Measurements from ENCODE around the gene GYS2.
"Not testable (repeated sequence)": the region's sequence is repeated elsewhere in the genome, so short reads cannot be mapped to it uniquely, and the experiment has no call there.

GYS2 gene

DNA sequence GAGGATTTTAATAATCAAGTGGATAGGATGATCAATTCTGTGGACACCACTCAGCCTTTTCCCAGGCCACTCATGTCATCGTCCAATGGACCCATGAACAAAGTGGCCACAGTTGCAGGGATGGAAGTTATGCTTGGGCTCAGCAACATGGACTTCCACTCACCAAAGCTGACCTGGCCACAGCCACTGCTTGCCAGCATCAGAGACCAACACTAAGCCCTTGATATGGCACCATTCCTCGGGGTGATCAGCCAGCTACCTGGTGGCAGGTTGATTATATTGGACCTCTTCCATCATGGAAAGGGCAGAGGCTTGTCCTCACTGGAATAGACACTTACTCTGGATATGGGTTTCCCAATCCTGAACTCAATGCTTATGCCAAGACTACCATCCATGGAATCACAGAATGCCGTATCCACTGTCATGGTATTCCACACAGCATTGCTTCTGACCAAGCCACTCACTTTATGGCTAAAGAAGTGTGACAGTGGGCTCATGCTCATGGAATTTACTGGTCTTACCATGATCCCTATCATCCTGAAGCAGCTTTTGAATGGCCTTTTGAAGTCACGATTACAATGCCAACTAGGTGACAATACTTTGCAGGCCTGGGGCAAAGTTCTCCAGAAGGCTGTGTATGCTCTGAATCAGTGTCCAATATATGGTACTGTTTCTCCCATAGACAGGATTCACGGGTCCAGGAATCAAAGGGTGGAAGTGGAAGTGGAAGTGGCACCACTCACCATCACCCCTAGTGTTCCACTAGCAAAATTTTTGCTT is 20.1 kb downstream of the GYS2 start:
- H3K27me3 Mint-ChIP-seq, H3K36me3 Mint-ChIP-seq, H3K27ac Mint-ChIP-seq, H3K9me3 Mint-ChIP-seq, CTCF ChIA-PET, H3K4me1 Mint-ChIP-seq, H3K4me3 Mint-ChIP-seq, DNase-seq: not testable (repeated sequence)

DNA sequence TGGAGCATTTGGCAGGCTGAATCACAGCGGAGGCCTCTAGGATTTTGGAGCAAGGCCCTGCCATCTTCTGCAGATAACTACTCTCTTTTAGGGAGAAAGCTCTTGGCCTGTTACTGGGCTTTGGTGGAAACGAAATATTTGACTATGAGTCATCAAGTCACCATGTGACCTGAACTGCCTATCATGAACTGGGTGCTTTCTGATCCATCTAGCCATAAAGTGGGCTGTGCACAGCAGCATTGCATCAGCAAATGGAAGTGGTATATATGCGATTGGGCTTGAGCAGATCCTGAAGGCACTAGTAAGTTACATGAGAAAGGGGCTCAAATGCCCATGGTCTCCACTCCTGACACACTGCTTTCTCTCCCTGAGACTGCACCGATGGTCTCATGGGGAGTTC is 21.1 kb downstream of the GYS2 start:
- Mint-ChIP-seq H3K36me3 (no peaks in the 10 kb centered on the region), H3K9me3 (peaks cover 2% of the 10 kb centered on the region), H3K27me3 (no peaks in the 10 kb centered on the region), H3K4me3 (no peak overlapping the region), H3K4me1 (no peaks in the 10 kb centered on the region), H3K27ac (no peak overlapping the region)
- no peak for DNase-seq
- CTCF ChIA-PET = no interaction called here

DNA sequence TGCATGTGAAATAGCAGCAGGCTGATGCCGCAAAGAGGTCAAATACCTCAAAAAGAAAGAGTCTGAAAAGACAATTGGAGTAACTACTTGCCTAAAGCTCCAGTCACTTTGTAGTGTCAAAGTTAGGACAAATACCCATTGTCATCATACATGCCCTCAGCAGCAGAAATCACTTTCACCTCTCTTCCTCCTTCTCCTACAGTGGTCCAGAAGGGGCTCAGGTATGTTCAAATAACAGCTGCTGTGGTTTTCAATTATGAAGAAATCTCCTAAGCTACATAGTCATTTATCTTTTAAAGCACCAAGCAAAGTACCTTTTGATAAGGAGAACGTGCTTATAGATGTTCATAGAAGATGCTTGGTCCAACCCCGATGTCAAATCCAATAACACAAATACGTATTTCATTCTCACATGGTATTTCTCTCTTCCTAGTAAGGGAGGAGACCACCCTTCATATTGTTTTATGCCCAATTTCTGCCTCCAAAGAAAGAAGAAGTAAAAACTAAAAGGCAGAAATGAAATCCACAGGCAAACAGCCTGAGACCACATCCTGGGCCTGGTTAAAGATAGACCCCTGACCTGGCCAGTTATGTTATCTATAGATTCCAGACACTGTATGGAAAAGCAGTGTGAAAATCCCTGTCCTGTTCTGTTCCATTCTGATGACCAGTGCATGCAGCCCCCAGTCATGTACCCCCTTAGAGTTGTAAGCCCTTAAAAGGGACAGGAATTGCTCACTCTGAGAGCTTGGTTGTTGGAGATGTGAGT is 23.7 kb downstream of the GYS2 start:
- Mint-ChIP-seq H3K27me3 (peaks cover 6% of the 10 kb centered on the region), H3K27ac (no peak overlapping the region), H3K4me3 (no peak overlapping the region), H3K9me3 (no peaks in the 10 kb centered on the region), H3K4me1 (no peaks in the 10 kb centered on the region), H3K36me3 (no peaks in the 10 kb centered on the region)
- CTCF ChIA-PET = no interaction called here
- DNase-seq = no peak

DNA sequence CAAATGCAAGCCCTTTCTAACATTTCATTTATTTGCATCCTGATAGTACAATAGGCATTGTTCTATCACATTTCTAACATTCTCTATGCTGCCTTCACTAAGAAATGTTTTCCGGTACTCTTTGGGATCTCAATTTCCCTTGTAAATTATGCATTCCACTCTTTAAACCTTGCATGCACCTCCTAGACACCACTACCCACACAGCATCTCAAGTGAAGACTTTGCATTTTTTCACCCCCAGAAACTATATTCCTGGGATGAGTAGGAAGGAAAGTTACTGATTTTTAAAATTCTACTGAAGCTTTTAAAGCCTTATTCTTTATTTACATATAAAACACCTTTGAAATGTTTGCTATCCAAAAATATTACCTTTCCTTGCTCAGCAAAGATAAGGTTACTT is 27.1 kb downstream of the GYS2 start:
- Mint-ChIP-seq H3K9me3 (no peaks in the 10 kb centered on the region), H3K36me3 (no peaks in the 10 kb centered on the region), H3K27ac (no peak overlapping the region), H3K27me3 (peaks cover 6% of the 10 kb centered on the region), H3K4me1 (no peaks in the 10 kb centered on the region), H3K4me3 (no peak overlapping the region)
- CTCF ChIA-PET = no interaction called here
- DNase-seq = no peak

DNA sequence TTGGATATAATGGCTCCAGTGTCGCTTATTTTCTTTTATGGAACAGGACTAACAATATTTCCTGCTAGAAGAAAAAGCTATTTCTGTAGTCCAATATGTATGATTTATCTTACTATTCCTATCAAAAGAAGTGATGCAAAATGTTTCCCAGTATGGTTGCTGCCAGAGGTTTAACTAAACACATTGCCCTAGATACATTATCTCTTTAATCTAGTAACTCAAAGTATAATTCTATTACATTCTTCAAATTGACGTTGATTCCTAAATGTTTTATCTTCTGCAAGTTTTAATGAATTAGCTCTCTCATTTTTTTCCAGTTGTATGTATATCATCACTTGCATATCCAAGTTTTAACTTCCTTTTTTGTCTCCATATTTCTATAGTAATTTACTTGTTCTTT is 28.2 kb downstream of the GYS2 start:
- no peak overlapping the region for H3K4me3 Mint-ChIP-seq
- H3K4me1 Mint-ChIP-seq = no peaks in the 10 kb centered on the region
- no peak overlapping the region for H3K27ac Mint-ChIP-seq
- H3K27me3 Mint-ChIP-seq = peaks cover 6% of the 10 kb centered on the region
- H3K36me3 Mint-ChIP-seq = no peaks in the 10 kb centered on the region
- DNase-seq = no peak
- H3K9me3 Mint-ChIP-seq = no peaks in the 10 kb centered on the region
- CTCF ChIA-PET = no interaction called here

DNA sequence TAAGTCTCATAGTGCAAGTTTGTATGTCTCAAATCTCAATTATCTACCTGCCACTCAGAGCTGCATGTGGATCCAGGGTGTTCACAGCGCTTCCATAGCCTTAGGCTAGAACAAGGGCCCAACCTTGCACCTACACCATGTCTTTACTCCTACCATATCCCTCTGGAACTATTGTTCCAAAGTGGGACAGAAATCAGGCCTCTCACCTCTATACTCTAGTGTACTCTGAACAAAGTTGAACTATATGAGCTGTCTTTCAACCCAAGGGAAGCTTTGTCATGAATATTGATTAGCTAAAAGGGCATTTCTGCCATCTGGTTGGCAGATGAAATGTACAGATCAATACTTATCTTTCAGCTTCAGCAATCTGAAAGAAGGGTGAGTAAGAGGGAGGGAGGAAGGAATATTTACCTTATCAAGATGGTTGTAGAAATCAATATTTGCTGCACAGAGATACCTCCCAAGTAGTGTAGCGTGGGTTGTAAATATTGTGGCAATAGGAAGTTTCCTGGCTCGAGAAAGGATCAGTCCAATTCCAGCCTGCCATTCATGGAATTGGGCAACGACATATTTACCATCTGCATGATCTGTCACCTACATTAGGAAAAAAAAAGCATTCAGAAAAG is 30.8 kb downstream of the GYS2 start:
- no peaks in the 10 kb centered on the region for H3K4me1 Mint-ChIP-seq
- CTCF ChIA-PET = no interaction called here
- H3K36me3 Mint-ChIP-seq = no peaks in the 10 kb centered on the region
- peaks cover 6% of the 10 kb centered on the region for H3K27me3 Mint-ChIP-seq
- DNase-seq = no peak
- no peaks in the 10 kb centered on the region for H3K9me3 Mint-ChIP-seq
- no peak overlapping the region for H3K27ac Mint-ChIP-seq
- H3K4me3 Mint-ChIP-seq = no peak overlapping the region

DNA sequence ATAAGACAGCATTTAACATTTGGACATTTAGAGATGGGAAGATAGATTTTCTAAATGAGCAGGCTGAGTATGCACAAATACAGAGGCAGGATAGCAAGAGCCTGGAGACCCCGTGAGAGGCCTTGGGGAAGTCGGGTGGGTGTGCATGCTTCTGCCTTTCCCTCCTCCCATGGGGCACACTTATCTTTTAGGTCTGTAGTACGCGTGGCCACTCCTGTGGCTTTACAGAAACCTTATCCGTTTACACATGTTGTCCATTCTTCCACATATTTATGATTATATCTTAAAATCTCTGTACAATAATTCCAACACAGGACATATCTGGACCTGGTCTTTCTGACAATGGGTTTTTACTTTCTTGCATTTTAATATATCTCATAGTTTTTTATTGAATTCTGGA is 33.6 kb downstream of the GYS2 start:
- H3K27me3 Mint-ChIP-seq = no peaks in the 10 kb centered on the region
- no peaks in the 10 kb centered on the region for H3K36me3 Mint-ChIP-seq

DNA sequence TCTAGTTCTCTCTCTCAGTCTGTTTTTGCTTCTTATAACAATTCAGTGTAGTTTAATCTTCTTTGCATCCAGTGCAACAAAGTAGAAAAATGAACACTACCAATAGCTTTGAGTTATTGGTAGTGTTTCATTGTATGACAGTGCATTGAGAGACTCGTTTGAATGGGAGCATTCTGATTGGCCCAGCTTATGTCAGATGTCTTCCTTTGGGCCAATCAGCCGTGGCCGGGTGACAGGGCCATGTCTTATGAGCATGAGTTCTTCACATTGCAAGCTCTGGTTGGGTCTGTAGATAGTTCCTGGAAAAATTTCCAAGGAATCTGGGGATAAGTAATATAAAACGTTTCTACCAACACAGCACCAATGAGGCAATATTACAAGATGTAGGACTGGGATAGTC is 36.5 kb downstream of the GYS2 start:
- no peak for DNase-seq
- Mint-ChIP-seq H3K9me3 (no peaks in the 10 kb centered on the region), H3K4me1 (no peaks in the 10 kb centered on the region), H3K36me3 (no peaks in the 10 kb centered on the region), H3K27me3 (no peaks in the 10 kb centered on the region), H3K4me3 (no peak overlapping the region), H3K27ac (no peak overlapping the region)
- CTCF ChIA-PET = interaction anchor here (0.7 kb wide), 1 partner anchor 21 kb away, joined by 4 read pairs; no protein-coding TSS in a partner anchor

More for the DNA sequence above, 33.6 kb downstream of the GYS2 start:
- H3K9me3 Mint-ChIP-seq = no peaks in the 10 kb centered on the region
- no peak overlapping the region for H3K4me3 Mint-ChIP-seq
- CTCF ChIA-PET = no interaction called here
- DNase-seq = no peak
- H3K27ac Mint-ChIP-seq = no peak overlapping the region
- H3K4me1 Mint-ChIP-seq = no peaks in the 10 kb centered on the region

DNA sequence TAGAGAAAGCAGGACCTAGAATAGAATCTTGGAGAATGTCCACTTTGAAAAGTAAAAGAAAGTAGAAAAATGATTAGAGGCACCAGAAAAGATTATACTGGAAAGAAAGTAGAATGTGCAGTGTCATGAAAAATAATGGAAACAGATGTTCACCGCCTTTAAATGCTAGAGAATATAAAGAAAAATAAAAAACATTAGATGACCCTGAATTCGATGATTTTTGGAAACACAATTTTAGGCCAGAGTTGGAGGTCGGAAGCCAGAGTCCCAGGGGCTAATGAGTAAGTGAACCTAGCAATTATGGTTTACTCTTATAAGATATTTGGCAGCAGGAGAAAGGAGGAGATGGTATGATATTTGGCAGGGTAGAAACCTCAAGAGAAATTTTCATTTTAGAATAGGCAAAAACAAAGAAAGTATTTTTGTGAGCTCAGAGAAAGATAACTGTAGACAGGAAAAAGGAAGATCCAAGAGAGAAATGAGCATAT is 37.7 kb downstream of the GYS2 start:
- H3K36me3 Mint-ChIP-seq = no peaks in the 10 kb centered on the region
- H3K4me1 Mint-ChIP-seq = no peaks in the 10 kb centered on the region
- H3K27ac Mint-ChIP-seq = no peak overlapping the region
- DNase-seq = no peak
- H3K27me3 Mint-ChIP-seq = no peaks in the 10 kb centered on the region
- CTCF ChIA-PET = no interaction called here
- H3K9me3 Mint-ChIP-seq = no peaks in the 10 kb centered on the region
- no peak overlapping the region for H3K4me3 Mint-ChIP-seq

DNA sequence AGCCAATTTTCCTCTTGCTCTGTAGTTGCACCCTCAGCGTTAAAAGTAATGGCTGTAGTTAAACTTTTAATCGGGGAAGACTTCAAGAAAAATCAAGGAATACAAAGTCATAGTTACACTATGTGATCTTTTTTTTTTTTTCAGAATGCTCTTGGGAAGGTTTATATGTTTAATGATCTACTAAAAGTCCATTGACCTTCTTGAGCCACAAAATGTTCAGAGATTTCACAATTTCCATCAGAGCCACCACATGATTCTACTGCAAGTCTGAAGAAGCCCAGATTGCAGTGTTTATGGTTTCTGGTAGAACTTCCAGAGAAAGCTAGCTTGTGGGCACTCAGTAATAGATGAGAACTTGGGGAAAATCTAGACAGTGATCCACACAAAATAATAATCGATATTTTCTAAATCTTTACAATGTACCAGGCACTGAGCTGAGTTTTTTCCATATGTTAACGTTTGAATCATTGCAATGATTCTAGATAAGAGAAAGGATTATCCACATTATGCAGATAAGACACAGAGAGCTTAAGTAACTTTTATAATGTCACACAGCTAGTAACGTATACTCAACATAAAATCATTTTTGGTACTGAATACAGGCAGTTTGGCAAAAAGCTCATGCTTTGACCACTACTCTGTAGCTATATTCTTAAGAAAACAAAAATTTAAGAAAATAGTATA is 38.3 kb downstream of the GYS2 start:
- Mint-ChIP-seq H3K27me3 (no peaks in the 10 kb centered on the region), H3K4me3 (no peak overlapping the region), H3K4me1 (no peaks in the 10 kb centered on the region), H3K27ac (no peak overlapping the region), H3K9me3 (no peaks in the 10 kb centered on the region), H3K36me3 (no peaks in the 10 kb centered on the region)
- CTCF ChIA-PET = no interaction called here
- no peak for DNase-seq

DNA sequence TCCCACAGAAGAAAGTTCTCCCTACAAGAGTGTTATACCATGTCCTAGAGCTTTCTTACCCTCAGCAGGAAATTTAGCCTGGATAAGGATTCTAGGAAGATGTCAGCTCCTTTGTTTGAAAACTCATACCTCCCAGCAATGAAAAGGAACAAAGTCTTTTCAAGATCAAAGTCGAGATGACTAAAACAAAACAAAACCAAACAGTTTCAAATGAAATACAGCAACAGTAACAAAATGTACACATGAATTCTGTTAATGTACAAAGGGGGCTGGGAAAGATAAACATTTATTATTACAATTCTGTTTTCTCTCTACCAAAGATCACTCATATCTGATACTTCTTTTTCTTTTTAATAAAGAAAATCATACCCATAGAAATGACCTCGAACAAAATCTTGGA is 41.8 kb downstream of the GYS2 start:
- Mint-ChIP-seq H3K27ac (no peak overlapping the region), H3K27me3 (no peaks in the 10 kb centered on the region), H3K4me1 (no peaks in the 10 kb centered on the region), H3K36me3 (no peaks in the 10 kb centered on the region), H3K4me3 (no peak overlapping the region), H3K9me3 (no peaks in the 10 kb centered on the region)
- CTCF ChIA-PET = no interaction called here
- DNase-seq = no peak

DNA sequence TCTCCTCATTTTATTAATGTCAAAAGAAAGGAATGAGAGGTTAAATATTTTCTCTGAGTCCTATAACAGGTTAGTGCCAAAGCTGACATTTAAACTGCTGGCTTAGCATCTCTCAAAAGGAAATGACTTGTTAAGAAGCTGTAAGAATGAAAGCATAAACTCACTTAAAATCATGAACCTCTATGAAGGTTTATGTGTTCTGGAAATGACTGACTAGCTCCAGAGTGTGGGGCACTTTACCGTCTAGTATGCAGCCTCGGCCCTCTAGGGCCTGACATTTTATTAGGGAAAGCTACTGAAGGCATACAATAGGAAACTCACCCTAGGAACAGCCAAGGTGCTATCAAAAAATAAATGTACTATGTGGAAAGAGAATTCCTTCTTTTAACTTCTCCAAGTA is 43.5 kb downstream of the GYS2 start:
- no peak overlapping the region for H3K4me3 Mint-ChIP-seq
- H3K27me3 Mint-ChIP-seq = no peaks in the 10 kb centered on the region
- no peaks in the 10 kb centered on the region for H3K9me3 Mint-ChIP-seq
- no peaks in the 10 kb centered on the region for H3K36me3 Mint-ChIP-seq
- H3K27ac Mint-ChIP-seq = no peak overlapping the region
- no peak for DNase-seq
- no peaks in the 10 kb centered on the region for H3K4me1 Mint-ChIP-seq
- CTCF ChIA-PET = interaction anchor here (0.7 kb wide), 1 partner anchor 120 kb away, joined by 3 read pairs; no protein-coding TSS in a partner anchor

DNA sequence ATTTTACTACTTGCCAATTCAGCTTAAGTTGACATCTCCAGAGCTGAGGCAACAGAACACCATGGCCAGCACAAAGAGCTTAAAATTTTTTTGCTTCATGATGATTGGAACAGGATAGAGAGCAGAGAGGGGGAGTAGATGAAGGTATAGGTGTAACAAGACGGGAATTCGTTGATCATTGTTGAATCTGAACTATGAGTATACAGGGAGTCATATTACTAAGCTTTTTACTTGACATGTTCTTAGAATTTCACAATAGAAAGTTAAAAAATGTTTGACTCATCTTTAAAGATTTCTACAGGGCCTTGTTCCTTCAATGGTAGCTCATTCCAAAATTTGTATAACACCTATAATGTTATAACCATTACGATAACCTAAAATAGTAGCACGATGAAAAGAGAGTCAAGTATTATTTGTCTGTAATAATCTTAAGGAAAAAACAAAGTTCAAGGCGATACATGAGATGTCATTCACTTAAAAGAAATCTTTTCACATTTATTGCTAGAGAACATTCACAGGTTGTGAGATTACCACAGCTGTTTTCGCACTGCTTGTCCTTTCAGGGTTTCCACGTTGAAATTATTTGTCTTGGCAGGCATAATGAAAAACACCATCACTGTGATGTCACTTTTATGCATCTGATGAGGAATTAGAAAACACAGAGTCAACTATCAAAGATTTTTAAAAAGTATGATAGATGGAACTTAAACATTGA is 44.6 kb downstream of the GYS2 start:
- H3K27ac Mint-ChIP-seq = no peak overlapping the region

More for the DNA sequence above, 44.6 kb downstream of the GYS2 start:
- Mint-ChIP-seq H3K36me3 (no peaks in the 10 kb centered on the region), H3K9me3 (no peaks in the 10 kb centered on the region), H3K27me3 (no peaks in the 10 kb centered on the region), H3K4me1 (no peaks in the 10 kb centered on the region), H3K4me3 (no peak overlapping the region)
- no peak for DNase-seq
- CTCF ChIA-PET = no interaction called here

All from activated naive CD4-positive, alpha-beta T cell treated with anti-CD3 and anti-CD28 coated beads, Interleukin-2, amount 10 ng/mL, durations not matched to agents 7 days and 5 days (primary cell).